Naive B cell (primary cell): Measurements from ENCODE around the gene RILP. TPM values are rescaled to one million over a fixed set of nuclear protein-coding genes. Genes with fewer than 3 reads are reported as not detected.

Experiments used
- ATAC-seq, 2 donors: fragments of 150-1000 bp; cut with Tn5 transposase; 2 replicates each; pipeline ENCODE4 v1.10.0; 2021; ENCODE audit warnings: low read depth in 2 of 2, mild to moderate bottlenecking in 2 of 2, moderate library complexity in 2 of 2
- DNase-seq: peaks from one replicate; pipeline ENCODE4 v3.0.0; 2022
- H3K27ac Mint-ChIP-seq, 6 donors: one replicate each; pipeline ENCODE4 v1.8.0; 2020 to 2022; ENCODE audit warnings: mild to moderate bottlenecking in 6 of 6, mixed read lengths in 6 of 6, moderate library complexity in 5 of 6, inconsistent platforms in 2 of 6
- H3K27me3 Mint-ChIP-seq, 3 donors: one replicate each; pipeline ENCODE4 v1.8.0; 2021 to 2022; ENCODE audit warnings: mixed read lengths in 3 of 3, mild to moderate bottlenecking in 1 of 3
- H3K36me3 Mint-ChIP-seq, 2 donors: one replicate each; pipeline ENCODE4 v1.8.0; 2020 to 2022; ENCODE audit warnings: mixed read lengths in 2 of 2, inconsistent platforms in 1 of 2, mild to moderate bottlenecking in 1 of 2
- H3K4me1 Mint-ChIP-seq, 3 donors: one replicate each; pipeline ENCODE4 v1.8.0; 2020 to 2022; ENCODE audit warnings: mixed read lengths in 3 of 3, inconsistent platforms in 1 of 3, mild to moderate bottlenecking in 1 of 3, moderate library complexity in 1 of 3
- H3K4me3 Mint-ChIP-seq, 8 donors: one replicate each; pipeline ENCODE4 v1.8.0; 2020 to 2022; ENCODE audit warnings: mild to moderate bottlenecking in 8 of 8, mixed read lengths in 8 of 8, moderate library complexity in 8 of 8, inconsistent platforms in 2 of 8
- H3K9me3 Mint-ChIP-seq, 7 donors: one replicate each; pipeline ENCODE4 v1.8.0; 2020 to 2022; ENCODE audit warnings: mixed read lengths in 7 of 7, mild to moderate bottlenecking in 5 of 7, inconsistent platforms in 2 of 7, moderate library complexity in 1 of 7
- polyA plus RNA-seq, 6 donors: library from polyadenylated mRNA; unstranded; fragments of 300-500 nt; fragmentation: Illumina TruSeq; gene quantifications; one replicate each; pipeline ENCODE4 v1.2.3, GENCODE V29; 2021; ENCODE audit warnings: low read depth in 6 of 6

Gene RILP
- polyA plus RNA-seq, 6 donors from 2014 or later = 0.97 to 1.9 (median 1.3) TPM; not detected in 1

DNA sequence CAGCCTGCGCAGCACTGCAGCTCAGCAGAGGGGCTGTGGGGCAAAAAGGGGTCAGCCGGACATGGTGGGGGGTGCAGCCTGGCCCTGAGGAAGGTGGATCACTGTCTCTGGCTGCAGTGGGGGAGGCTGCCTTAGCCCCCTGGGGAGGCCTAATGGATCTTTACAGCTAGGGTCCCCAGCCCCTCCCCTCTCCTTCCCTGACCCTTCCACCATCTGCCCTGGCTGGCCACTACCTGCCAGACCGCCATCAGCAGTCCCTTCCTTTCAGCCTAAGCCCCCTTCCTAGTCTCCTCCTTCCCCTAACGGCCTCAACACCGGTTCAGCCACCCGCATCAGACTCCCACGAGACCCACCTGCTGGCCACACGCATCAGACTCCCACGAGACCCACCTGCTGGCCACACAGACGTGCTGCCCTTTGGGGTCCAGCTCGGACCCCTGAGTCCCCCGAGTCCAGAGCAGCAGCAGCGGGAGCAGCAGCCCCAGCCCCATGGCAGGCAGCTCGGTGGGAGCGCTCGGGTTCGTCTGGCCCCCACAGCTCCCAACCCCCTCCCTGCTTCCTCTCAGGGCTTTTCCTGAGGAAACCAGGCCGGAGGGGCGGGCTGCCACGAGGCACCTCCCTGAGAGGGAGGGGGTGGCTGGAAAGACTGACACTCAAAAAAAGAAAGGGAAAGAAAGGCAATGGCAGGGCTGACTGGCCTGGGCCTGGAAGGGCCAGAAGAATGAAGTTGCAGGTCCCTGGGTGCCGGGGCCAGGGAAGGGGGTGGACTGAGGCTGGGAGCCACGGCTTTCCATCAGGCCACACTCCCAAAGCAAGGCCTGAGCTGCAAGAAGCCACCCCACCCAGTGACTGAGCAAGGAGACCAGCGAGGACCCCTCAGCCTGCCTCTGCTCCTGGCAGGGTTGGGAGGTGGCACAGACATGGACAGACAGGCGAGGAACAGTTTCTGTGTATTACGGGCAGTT, 4.2 kb downstream of the RILP start, which contains the start of gene SCARF1:
Gene SCARF1 (minus strand): TSS at position 526 of the 965 bp plus-strand sequence. CDS start 35 bp downstream, at position 491.
- H3K9me3 Mint-ChIP-seq = no peaks in the 10 kb centered on the region
- no peaks in the 10 kb centered on the region for H3K27me3 Mint-ChIP-seq
- H3K36me3 Mint-ChIP-seq = no peaks in the 10 kb centered on the region
- H3K27ac Mint-ChIP-seq = peak within 1 kb of the TSS; percentile 44 to 98 (median 94)
- H3K4me3 Mint-ChIP-seq = peak within 1 kb of the TSS; percentile 76 to 93 (median 88)
- peaks cover 32 to 46% (median 33%) of the 10 kb centered on the region in 3 donors for H3K4me1 Mint-ChIP-seq
- no peak for ATAC-seq
- DNase-seq = no peak

DNA sequence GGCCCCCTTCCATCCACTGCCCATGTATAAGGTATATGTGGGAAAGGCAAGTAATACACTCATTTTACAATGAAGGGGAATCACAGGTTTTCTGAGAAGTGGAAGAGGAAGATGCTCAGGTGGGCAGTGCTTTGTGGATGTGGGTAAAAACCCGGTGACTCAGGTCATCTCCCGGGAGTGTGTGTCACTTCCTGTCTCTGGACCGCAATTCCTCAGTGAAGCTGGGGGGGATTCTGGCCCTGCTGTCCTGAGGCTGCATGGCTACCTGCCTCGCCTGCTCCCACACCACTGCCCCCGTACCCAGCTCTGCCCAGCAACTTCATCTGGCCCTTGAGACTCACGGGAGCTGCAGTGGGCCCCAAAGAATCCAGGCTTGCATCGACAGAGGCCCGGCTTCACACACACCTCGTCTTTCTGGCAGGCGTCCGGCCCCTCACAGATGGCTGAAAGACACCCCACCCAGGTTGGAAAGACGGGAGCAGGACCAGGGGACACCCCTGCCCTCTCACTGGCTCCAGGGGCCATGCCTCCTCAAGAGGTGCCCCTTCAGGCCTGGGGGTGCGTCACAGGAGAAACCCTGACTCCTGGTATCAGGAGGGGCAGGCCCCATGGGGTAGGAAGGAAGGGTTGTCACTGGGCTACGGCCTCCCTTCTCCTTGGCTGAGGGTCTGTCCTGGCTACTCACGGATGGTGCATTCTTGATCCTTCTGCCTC, 5.0 kb downstream of the RILP start:
- peak; percentile 25 to 36 for ATAC-seq
- Mint-ChIP-seq H3K4me3 (peak overlapping the region; percentile 76 to 93 (median 88)), H3K4me1 (peaks cover 32 to 46% (median 33%) of the 10 kb centered on the region in 3 donors), H3K36me3 (no peaks in the 10 kb centered on the region), H3K27ac (peak overlapping the region; percentile 44 to 98 (median 94)), H3K27me3 (no peaks in the 10 kb centered on the region), H3K9me3 (no peaks in the 10 kb centered on the region)
- peak; percentile 68 for DNase-seq

DNA sequence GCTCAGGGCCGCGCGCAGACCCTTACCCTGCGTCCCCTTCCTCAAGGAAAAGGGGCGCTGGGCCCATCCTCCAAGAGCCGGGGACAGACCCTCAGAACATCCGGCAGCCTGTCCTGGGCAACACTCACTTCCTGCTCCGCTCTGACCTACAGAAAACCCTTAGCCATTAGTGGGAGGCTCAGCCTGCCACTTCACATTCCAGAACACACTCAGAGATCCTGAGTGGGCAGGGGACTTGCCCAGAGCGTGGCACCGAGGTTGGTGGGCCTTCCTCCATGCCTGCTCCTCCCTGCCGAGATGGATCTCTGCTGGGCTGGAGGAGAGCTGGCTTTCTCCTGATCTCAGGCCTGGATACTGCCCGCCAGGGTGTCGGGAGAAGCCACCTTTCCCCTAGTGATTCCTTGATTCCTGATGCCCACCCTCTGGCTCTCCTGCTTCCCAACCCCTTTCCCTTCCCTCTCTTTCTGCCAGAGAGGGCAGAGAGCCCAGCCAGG, 5.6 kb downstream of the RILP start:
- Mint-ChIP-seq H3K27ac (peak overlapping the region; percentile 60 to 98 (median 94)), H3K36me3 (no peaks in the 10 kb centered on the region), H3K27me3 (no peaks in the 10 kb centered on the region), H3K9me3 (no peaks in the 10 kb centered on the region), H3K4me3 (peak overlapping the region; percentile 73 to 93 (median 88)), H3K4me1 (peaks cover 32 to 46% (median 33%) of the 10 kb centered on the region in 3 donors)
- ATAC-seq = no peak
- DNase-seq = no peak

DNA sequence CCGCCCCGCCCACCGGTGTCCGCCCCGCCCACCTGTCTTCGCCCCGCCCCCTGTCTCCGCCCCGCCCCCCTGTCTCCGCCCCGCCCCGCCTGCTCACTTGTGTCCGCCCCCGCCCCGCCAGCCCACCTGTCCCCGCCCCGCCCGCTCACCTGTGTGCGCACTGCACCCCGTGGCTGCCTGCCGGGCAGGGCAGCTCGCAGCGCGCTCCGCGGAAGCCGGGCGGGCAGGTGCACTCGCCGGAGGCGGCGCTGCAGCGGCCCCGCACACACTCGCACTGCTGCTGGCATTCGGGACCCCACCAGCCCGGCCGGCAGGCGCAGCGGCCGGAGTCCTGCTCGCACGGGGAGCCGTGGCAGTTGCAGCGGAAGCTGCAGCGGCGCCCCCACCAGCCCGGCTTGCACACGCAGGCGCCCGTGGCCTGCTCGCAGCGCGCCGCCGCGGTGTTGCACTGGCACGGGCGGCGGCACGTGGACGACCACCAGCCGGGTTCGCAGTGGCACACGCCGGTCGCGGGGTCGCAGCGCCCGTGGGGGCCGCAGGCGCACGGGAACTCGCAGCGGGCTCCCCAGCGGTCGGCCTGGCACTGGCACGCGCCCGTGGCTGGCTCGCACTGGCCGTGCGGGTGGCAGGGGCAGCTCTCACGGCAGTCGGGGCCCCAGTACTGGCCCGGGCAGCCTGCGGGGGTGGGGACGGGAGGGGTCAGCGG, 6.2 kb downstream of the RILP start:
- Mint-ChIP-seq H3K9me3 (no peaks in the 10 kb centered on the region), H3K36me3 (no peaks in the 10 kb centered on the region), H3K27me3 (no peaks in the 10 kb centered on the region), H3K4me3 (peak overlapping the region in 3 of 8 donors; percentile 73 to 92 (median 89)), H3K27ac (peak overlapping the region in 1 of 6 donors; percentile 91), H3K4me1 (peaks cover 32 to 45% (median 33%) of the 10 kb centered on the region in 3 donors)
- ATAC-seq (peak; percentile 43 to 45), DNase-seq (peak; percentile 51)

DNA sequence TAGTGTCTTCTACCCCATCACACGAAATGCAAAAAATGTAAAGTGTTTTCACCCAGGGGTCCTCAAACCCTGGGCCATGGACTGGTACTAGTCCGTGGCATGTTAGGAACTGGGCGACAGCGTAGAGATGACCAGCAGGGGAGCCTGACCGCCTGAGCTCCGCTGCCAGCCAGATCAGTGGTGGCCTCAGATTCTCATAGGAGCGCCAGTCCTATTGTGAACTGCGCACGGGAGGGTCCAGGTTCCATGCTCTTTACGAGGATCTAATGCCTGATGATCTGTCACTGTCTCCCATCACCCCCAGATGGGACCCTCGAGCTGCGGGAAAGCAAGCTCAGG, 8.6 kb downstream of the RILP start:
- Mint-ChIP-seq H3K4me1 (peaks cover 19 to 22% (median 20%) of the 10 kb centered on the region in 3 donors), H3K36me3 (no peaks in the 10 kb centered on the region), H3K9me3 (no peaks in the 10 kb centered on the region), H3K27me3 (no peaks in the 10 kb centered on the region), H3K27ac (peak overlapping the region in 1 of 6 donors; percentile 6), H3K4me3 (peak overlapping the region in 1 of 8 donors; percentile 5)
- DNase-seq (no peak), ATAC-seq (no peak)

DNA sequence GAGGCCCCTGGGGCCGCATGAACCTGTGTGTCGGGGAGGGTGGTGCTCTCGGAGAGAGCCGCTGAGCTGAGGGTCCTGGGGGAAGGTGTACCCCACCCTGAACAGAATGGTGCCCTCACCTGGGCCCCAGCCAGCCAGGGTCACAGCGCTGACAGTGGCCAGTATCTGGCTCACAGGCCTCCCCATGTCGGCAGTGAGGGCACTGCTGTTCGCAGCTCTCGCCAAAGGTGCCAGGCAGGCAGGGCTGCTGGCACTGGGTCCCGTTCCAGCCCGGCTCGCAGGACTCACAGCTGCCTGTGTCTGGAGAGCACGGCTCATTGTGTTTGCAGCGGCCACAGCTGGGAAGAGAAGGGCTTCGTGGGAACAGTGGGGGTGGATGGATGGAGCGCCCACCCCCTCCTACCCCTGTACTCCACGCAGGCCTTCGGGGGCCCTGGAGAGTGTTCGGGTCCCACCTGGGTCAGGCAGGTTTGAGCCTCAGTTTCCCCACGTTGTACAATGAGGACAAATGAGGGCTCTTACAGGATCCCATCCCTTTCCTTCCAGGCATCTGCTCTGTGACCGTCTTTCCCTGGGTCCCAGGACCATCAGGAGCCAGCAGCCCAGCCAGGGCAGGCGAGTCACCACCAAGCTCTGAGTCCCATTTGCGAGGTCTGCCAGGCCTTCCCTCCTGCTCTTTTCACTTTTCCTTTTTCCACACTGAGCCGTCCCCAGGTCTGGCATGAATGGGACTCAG, 9.2 kb downstream of the RILP start:
- H3K27ac Mint-ChIP-seq = no peak overlapping the region
- DNase-seq = no peak
- no peaks in the 10 kb centered on the region for H3K27me3 Mint-ChIP-seq
- H3K4me1 Mint-ChIP-seq = peaks cover 16 to 17% (median 16%) of the 10 kb centered on the region in 3 donors
- no peaks in the 10 kb centered on the region for H3K36me3 Mint-ChIP-seq
- ATAC-seq = no peak
- H3K9me3 Mint-ChIP-seq = no peaks in the 10 kb centered on the region
- no peak overlapping the region for H3K4me3 Mint-ChIP-seq

DNA sequence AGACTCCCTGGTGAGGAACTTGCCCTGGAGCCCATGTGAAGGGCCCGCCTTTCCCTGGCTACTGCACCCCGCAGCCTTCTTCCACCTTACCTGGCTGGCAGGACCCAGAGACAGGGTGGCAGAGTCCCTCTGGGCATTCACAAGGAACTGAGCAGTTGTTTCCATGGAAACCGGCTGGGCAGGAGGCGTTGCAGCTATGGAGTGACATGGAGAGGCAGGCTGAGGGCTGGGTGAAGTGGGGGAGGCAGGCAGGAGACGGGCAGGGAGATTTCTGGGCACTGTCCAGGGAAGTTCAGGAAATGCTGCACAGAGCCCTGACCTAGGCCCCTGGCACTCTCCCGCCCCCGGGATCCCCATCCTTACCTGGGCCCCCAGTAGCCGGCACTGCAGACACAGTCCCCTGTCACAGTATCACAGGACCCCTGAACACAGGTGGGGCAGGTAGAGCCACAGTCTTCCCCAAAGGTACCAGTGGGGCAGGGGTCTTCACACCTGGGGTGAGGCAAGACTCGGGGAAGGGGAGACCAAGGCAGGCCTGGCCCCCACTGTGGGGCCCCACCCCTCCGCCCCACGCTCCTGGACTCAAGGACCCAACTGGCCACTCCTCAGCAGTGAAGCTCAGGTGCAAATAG, 10.0 kb downstream of the RILP start:
- no peaks in the 10 kb centered on the region for H3K27me3 Mint-ChIP-seq
- ATAC-seq = no peak
- H3K36me3 Mint-ChIP-seq = no peaks in the 10 kb centered on the region
- peaks cover 7 to 9% (median 8%) of the 10 kb centered on the region in 3 donors for H3K4me1 Mint-ChIP-seq
- H3K9me3 Mint-ChIP-seq = no peaks in the 10 kb centered on the region
- DNase-seq = no peak
- no peak overlapping the region for H3K4me3 Mint-ChIP-seq
- no peak overlapping the region for H3K27ac Mint-ChIP-seq

DNA sequence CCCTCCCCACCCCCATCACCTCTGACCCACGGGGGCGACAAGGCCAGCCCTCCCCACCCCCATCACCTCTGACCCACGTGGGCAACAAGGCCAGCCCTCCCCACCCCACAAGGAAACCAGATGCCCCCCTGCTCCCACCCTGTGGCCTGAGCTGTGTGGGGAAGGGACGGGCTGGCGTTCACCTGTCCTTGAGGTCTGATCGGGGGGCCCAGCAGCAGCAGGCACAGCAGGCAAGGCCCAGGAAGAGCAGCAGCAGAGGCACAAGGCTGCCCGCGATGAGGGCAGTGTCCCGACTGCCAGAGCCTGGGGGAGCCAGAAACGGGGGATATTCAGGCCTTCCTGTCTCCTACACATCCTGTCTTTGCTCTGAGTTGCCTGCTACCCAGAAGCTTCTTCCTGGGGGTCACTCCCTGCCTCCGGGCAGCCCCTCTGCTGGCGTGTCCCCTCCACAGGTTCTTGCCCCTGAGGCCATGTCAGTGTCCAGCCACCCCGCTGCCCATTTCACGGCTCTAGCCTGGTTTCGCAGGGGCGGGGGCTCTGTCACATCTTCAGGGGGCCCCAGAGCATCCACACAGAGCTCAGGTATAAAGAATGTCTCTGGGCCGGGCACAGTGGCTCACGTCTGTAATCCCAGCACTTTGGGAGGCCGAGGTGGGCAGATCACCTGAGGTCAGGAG, 10.9 kb downstream of the RILP start:
- peak overlapping the region in 1 of 6 donors; percentile 51 for H3K27ac Mint-ChIP-seq

DNA sequence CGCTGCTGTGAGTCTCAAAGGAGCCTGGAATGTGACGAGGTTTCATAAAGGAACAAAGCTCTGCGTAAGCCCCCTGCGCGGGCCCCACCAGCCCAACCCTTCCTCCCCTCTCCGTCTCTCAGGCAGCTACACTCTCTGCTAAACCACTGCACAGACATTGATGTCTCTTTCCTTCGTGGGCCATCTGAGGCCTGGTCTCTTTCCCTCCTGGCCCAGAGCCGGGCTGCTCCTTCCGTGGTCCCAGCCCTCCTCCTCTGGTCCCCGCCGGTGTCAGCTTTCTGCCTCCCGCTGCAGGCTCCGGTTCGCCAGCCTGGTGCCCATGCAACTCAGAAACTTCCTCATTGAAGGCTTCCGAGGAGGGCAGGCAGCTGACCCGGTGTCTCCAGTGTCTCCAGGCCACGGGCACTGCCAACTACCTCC, 11.5 kb downstream of the RILP start:
- no peak overlapping the region for H3K27ac Mint-ChIP-seq
- H3K4me1 Mint-ChIP-seq = no peaks in the 10 kb centered on the region
- H3K4me3 Mint-ChIP-seq = no peak overlapping the region
- H3K9me3 Mint-ChIP-seq = no peaks in the 10 kb centered on the region
- DNase-seq = no peak
- no peaks in the 10 kb centered on the region for H3K36me3 Mint-ChIP-seq
- no peak for ATAC-seq
- H3K27me3 Mint-ChIP-seq = no peaks in the 10 kb centered on the region

More for the DNA sequence above, 10.9 kb downstream of the RILP start:
- Mint-ChIP-seq H3K36me3 (no peaks in the 10 kb centered on the region), H3K9me3 (no peaks in the 10 kb centered on the region), H3K4me3 (no peak overlapping the region), H3K27me3 (no peaks in the 10 kb centered on the region), H3K4me1 (no peaks in the 10 kb centered on the region)
- DNase-seq = no peak
- ATAC-seq = no peak

DNA sequence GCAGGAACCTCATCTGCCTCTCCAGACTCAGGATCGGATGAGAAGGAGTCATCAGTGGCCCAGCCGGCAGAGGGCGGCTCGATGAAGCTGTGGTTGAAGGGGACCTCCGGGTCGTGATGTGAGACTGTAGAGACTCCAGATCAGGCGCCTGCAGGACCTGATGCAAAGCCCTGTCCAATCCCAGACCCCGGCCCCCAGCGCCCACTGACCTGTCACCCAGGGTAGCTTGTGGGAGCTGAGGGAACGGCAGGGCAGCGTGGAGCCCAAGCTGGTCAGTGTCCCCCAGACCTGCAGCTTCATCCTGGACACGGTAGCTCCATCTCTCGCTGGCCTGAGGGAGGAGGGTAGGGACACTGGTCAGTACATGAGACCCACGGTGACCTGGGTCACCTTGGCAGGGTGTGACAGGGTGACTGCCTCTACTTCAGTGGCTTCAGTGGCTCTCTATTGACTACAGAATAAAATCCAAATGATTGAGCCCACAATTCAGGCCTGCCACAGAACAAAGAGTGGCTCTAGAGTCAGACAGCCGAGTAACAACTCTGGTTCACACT, 12.9 kb downstream of the RILP start:
- DNase-seq = no peak
- Mint-ChIP-seq H3K4me3 (no peak overlapping the region), H3K4me1 (peaks cover 1 to 6% (median 2%) of the 10 kb centered on the region in 3 donors), H3K36me3 (no peaks in the 10 kb centered on the region), H3K9me3 (no peaks in the 10 kb centered on the region), H3K27ac (peak overlapping the region in 1 of 6 donors; percentile 2), H3K27me3 (no peaks in the 10 kb centered on the region)
- no peak for ATAC-seq

DNA sequence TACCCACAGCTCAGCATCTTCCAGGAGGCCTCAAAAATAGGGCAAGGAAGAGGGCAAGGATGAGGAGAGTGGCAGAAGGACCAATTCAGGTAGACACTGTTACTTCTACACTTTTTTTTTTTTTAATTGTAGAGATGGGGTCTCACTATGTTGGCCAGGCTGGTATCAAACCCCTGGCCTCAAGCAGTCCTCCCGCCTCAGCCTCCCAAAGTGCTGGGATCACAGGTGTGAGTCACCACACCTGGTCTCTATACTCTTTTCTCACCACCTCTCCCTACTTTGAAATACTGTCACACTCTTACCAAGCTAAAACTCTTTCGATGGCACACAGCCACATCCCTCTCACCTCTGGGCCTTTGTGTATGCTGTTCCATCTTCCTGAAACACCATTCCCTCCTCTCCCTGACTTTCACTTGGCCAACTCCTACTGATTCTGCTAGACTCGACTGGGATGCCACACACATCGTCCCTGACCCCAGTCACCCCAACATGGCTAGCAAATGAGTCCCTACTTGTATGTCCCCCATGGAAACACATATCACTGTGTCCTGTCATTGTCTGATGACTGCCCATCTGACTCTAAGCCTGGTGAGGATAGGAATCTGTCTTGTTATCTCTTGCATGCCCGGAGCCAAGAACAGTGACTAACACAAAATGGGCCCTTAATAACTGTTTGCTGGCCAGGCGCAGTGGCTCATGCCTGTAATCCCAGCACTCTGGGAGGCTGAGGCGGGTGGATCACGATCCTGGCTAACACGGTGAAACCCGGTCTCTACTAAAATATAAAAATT, 13.8 kb downstream of the RILP start:
- peak overlapping the region in 1 of 8 donors; percentile 33 for H3K4me3 Mint-ChIP-seq
- H3K9me3 Mint-ChIP-seq = peaks cover 0 to 3% (median 0%) of the 10 kb centered on the region in 7 donors
- H3K4me1 Mint-ChIP-seq = peaks cover 8 to 16% (median 12%) of the 10 kb centered on the region in 3 donors
- no peaks in the 10 kb centered on the region for H3K36me3 Mint-ChIP-seq
- ATAC-seq = no peak
- no peak for DNase-seq
- peak overlapping the region in 1 of 6 donors; percentile 80 for H3K27ac Mint-ChIP-seq
- no peaks in the 10 kb centered on the region for H3K27me3 Mint-ChIP-seq
